Stimulated activated CD4-positive, alpha-beta T cell treated with anti-CD3 and anti-CD28 coated beads, Interleukin-4, amount 100 ng/mL, for 1 hour (primary cell): ENCODE results near the gene FAM53B.

Experiments
- DNase-seq: peaks from one replicate; pipeline ENCODE4 v3.0.0-alpha.2; 2020

Gene FAM53B

GRCh38 chr10:124569623-124570470, 174.3 kb downstream of the FAM53B start:
- no peak for DNase-seq
